Esophagus muscularis mucosa (tissue), 4 donors: ENCODE data around the gene FGF8. TPM values are rescaled to one million over a fixed set of nuclear protein-coding genes. Genes with fewer than 3 reads are reported as not detected.

ENCODE experiments used
- DNase-seq: peaks from one replicate; pipeline ENCODE4 v3.0.0-alpha.2; 2017; ENCODE audit errors: extremely low spot score
- H3K27ac ChIP-seq, 4 donors: fragments of 200-600 bp; sonication (generic); replicated peaks in 1 of 4; 1 replicate in 3 of 4; 2 replicates in 1 of 4; pipeline ENCODE4 v1.5.1; 2016 to 2019; ENCODE audit warnings: mild to moderate bottlenecking in 1 of 4
- H3K27me3 ChIP-seq, 4 donors: fragments of 200-600 bp; sonication (generic); one replicate each; pipeline versions ENCODE4 v1.5.1 to v1.6.0; 2016 to 2019
- H3K36me3 ChIP-seq, 4 donors: fragments of 200-600 bp; sonication (generic); one replicate each; pipeline ENCODE4 v1.5.1; 2016 to 2019
- H3K4me1 ChIP-seq, 4 donors: fragments of 200-600 bp; sonication (generic); one replicate each; pipeline ENCODE4 v1.5.1; 2016 to 2019
- H3K4me3 ChIP-seq, 4 donors: fragments of 200-600 bp; sonication (generic); 1 replicate in 2 of 4; 2 replicates in 2 of 4; pipeline ENCODE4 v1.5.1; 2016 to 2019; ENCODE audit warnings: mild to moderate bottlenecking in 4 of 4, moderate library complexity in 1 of 4
- H3K9me3 ChIP-seq, 4 donors: fragments of 200-600 bp; sonication (generic); 1 replicate in 3 of 4; 2 replicates in 1 of 4; pipeline ENCODE4 v1.5.1; 2016 to 2019
- CTCF ChIP-seq, 3 experiments: fragments of 200-600 bp in 2 of 3; fragments of 450-650 bp in 1 of 3; sonication (generic) in 2 of 3; IDR thresholded peaks; one replicate each; pipeline ENCODE4 v1.5.1; 2017 to 2019; ENCODE audit warnings: antibody characterized with exemption in 3 of 3, mild to moderate bottlenecking in 2 of 3, moderate library complexity in 1 of 3
- EP300 ChIP-seq: sonication (generic); formaldehyde crosslinking; IDR thresholded peaks from one replicate; pipeline ENCODE4 v1.6.1; 2017; ENCODE audit warnings: antibody characterized with exemption
- POLR2A ChIP-seq: fragments of 450-650 bp; IDR thresholded peaks from one replicate; pipeline ENCODE4 v1.6.1; 2017; ENCODE audit warnings: antibody characterized with exemption, moderate library complexity, mild to moderate bottlenecking, low read depth
- POLR2AphosphoS5 ChIP-seq, 2 donors: sonication (generic); formaldehyde crosslinking; IDR thresholded peaks; one replicate each; pipeline ENCODE4 v1.6.1; 2017; ENCODE audit warnings: antibody characterized with exemption in 2 of 2
- WGBS: methylation state at CpG from one replicate; pipeline ENCODE4 v1.1.5; 2018; 5-methylcytosine and 5-hydroxymethylcytosine counted together
- intact Hi-C: fragments of 100-400 bp; cut with DNase I; formaldehyde crosslinking; loops from one replicate; pipeline ENCODE4 v1.15.1; 2023
- total RNA-seq, 4 donors: library from RNA; depleted of rRNA; stranded (reverse); fragments of >200 nt; gene quantifications; one replicate each; pipeline versions ENCODE4 v1.1.0 to v1.2.1, GENCODE V29; 2016

Gene FGF8
- total RNA-seq, 4 donors from 2014 or later, result not detected

- TF ChIP-seq EP300 (no peak), CTCF (IDR thresholded peaks at IDR 0.05) (no peak), POLR2A (no peak), POLR2AphosphoS5 (IDR thresholded peaks at IDR 0.05) (no peak)
- no peaks in the 10 kb centered on the region for H3K4me1 ChIP-seq
- peaks cover 0 to 57% (median 0%) of the 10 kb centered on the region in 4 donors for H3K27me3 ChIP-seq
- no peak overlapping the region for H3K4me3 ChIP-seq
- no peaks in the 10 kb centered on the region for H3K36me3 ChIP-seq
- no peak overlapping the region for H3K27ac ChIP-seq
- WGBS, result 81% methylated on average over 8 of the region's 9 CpGs
- intact Hi-C loops, result no loop called here
- no peaks in the 10 kb centered on the region for H3K9me3 ChIP-seq
- no peak for DNase-seq
Measured at GRCh38 chr10:101761226-101761625, 14.7 kb downstream of the FGF8 start.

GRCh38 chr10:101760510-101760909 is 15.4 kb downstream of the FGF8 start:
- H3K36me3 ChIP-seq, result no peaks in the 10 kb centered on the region
- H3K27ac ChIP-seq, result no peak overlapping the region
- 90% methylated on average over 3 of the region's 3 CpGs for WGBS
- peaks cover 0 to 54% (median 0%) of the 10 kb centered on the region in 4 donors for H3K27me3 ChIP-seq
- no peaks in the 10 kb centered on the region for H3K4me1 ChIP-seq
- H3K9me3 ChIP-seq, result no peaks in the 10 kb centered on the region
- H3K4me3 ChIP-seq, result no peak overlapping the region
- no peak for DNase-seq
- TF ChIP-seq CTCF (IDR thresholded peaks at IDR 0.05), result no peak
- TF ChIP-seq EP300, result no peak
- no peak for TF ChIP-seq POLR2AphosphoS5 (IDR thresholded peaks at IDR 0.05)
- no peak for TF ChIP-seq POLR2A
- intact Hi-C loops, result no loop called here

- intact Hi-C loops, result no loop called here
Measured at GRCh38 chr10:101759309-101760247, 16.3 kb downstream of the FGF8 start.

GRCh38 chr10:101758858-101759257 is 17.1 kb downstream of the FGF8 start:
- Histone ChIP-seq H3K4me3 (no peak overlapping the region), H3K27ac (no peak overlapping the region), H3K27me3 (peaks cover 0 to 62% (median 0%) of the 10 kb centered on the region in 4 donors), H3K36me3 (no peaks in the 10 kb centered on the region), H3K9me3 (no peaks in the 10 kb centered on the region), H3K4me1 (no peaks in the 10 kb centered on the region)
- 77% methylated on average over 2 of the region's 2 CpGs for WGBS
- TF ChIP-seq POLR2A (no peak), CTCF (IDR thresholded peaks at IDR 0.05) (no peak), EP300 (no peak), POLR2AphosphoS5 (IDR thresholded peaks at IDR 0.05) (no peak)
- intact Hi-C loops, result no loop called here
- DNase-seq, result no peak

More at GRCh38 chr10:101759309-101760247, 16.3 kb downstream of the FGF8 start:
- peaks cover 0 to 58% (median 0%) of the 10 kb centered on the region in 4 donors for H3K27me3 ChIP-seq
- WGBS, result 64% methylated on average over 9 of the region's 12 CpGs
- no peaks in the 10 kb centered on the region for H3K36me3 ChIP-seq
- H3K4me1 ChIP-seq, result no peaks in the 10 kb centered on the region
- no peaks in the 10 kb centered on the region for H3K9me3 ChIP-seq
- no peak overlapping the region for H3K4me3 ChIP-seq
- TF ChIP-seq POLR2A, result no peak
- no peak for TF ChIP-seq POLR2AphosphoS5 (IDR thresholded peaks at IDR 0.05)
- TF ChIP-seq EP300, result no peak
- no peak for TF ChIP-seq CTCF (IDR thresholded peaks at IDR 0.05)
- no peak overlapping the region for H3K27ac ChIP-seq
- no peak for DNase-seq
